Keratinocyte (primary cell): ENCODE measurements around the gene NLGN1. TPM values are rescaled to one million over a fixed set of nuclear protein-coding genes. Genes with fewer than 3 reads are reported as not detected.

Source experiments
- DNase-seq: peaks from one replicate; pipeline ENCODE4 v3.0.0-alpha.2; 2011; ENCODE audit warnings: low read depth, missing footprints, low spot score
- FAIRE-seq: peaks from 2 replicates; lab custom pipeline; 2011; peaks lifted over from hg19 to GRCh38; lab: Jason Lieb, UNC
- H2AFZ ChIP-seq: 2 replicates; pipeline ENCODE4 v1.6.0; 2012; ENCODE audit warnings: low read length, control low read depth, inconsistent platforms; ENCODE audit not compliant: control insufficient read depth
- H3K27ac ChIP-seq: 2 replicates; pipeline ENCODE4 v1.5.1; 2011; ENCODE audit warnings: low read length; ENCODE audit not compliant: control insufficient read depth, insufficient read depth
- H3K27me3 ChIP-seq: 3 replicates; pipeline ENCODE4 v1.6.0; 2011; ENCODE audit warnings: low read length; ENCODE audit not compliant: control insufficient read depth, insufficient read depth; ENCODE audit errors: extremely low read depth
- H3K36me3 ChIP-seq, 2 experiments: 2 replicates in 1 of 2; 3 replicates in 1 of 2; pipeline ENCODE4 v1.5.1; 2011; ENCODE audit warnings: low read length in 2 of 2, mild to moderate bottlenecking in 1 of 2; ENCODE audit not compliant: control insufficient read depth in 2 of 2, insufficient read depth in 2 of 2; ENCODE audit errors: extremely low read depth in 1 of 2
- H3K4me1 ChIP-seq: 3 replicates; pipeline ENCODE4 v1.5.1; 2011; ENCODE audit warnings: low read length; ENCODE audit not compliant: control insufficient read depth, insufficient read depth; ENCODE audit errors: extremely low read depth
- H3K4me2 ChIP-seq: 3 replicates; pipeline ENCODE4 v1.6.0; 2011; ENCODE audit warnings: low read depth, low read length; ENCODE audit not compliant: control insufficient read depth, insufficient read depth; ENCODE audit errors: extremely low read depth
- H3K4me3 ChIP-seq, 3 experiments: fragments of 200-600 bp in 1 of 3; sonication (generic) in 1 of 3; 2 replicates in 2 of 3; 3 replicates in 1 of 3; pipeline ENCODE4 v1.5.1; 2011 to 2016; ENCODE audit warnings: low read length in 3 of 3, mild to moderate bottlenecking in 3 of 3, control low read depth in 2 of 3, inconsistent platforms in 1 of 3, low read depth in 1 of 3, mixed read lengths in 1 of 3, mixed run types in 1 of 3, moderate library complexity in 1 of 3; ENCODE audit not compliant: control insufficient read depth in 2 of 3, insufficient read depth in 2 of 3; ENCODE audit errors: extremely low read depth in 1 of 3
- H3K79me2 ChIP-seq: 2 replicates; pipeline ENCODE4 v1.6.0; 2012; ENCODE audit warnings: low read length; ENCODE audit not compliant: control insufficient read depth, insufficient read depth
- H3K9ac ChIP-seq: 3 replicates; pipeline ENCODE4 v1.6.0; 2011; ENCODE audit warnings: low read length; ENCODE audit not compliant: control insufficient read depth, insufficient read depth; ENCODE audit errors: extremely low read depth
- H3K9me1 ChIP-seq: 3 replicates; pipeline ENCODE4 v1.6.0; 2011; ENCODE audit warnings: low read length; ENCODE audit not compliant: control insufficient read depth, insufficient read depth; ENCODE audit errors: extremely low read depth
- H3K9me3 ChIP-seq: 2 replicates; pipeline ENCODE4 v1.5.1; 2012; ENCODE audit warnings: low read depth, low read length; ENCODE audit not compliant: control insufficient read depth
- H4K20me1 ChIP-seq: 3 replicates; pipeline ENCODE4 v1.6.0; 2011; ENCODE audit warnings: low read length; ENCODE audit not compliant: control insufficient read depth, insufficient read depth; ENCODE audit errors: extremely low read depth
- CTCF ChIP-seq, 3 experiments: IDR thresholded peaks in 1 of 3; conservative IDR thresholded peaks in 1 of 3; optimal IDR thresholded peaks in 1 of 3; 2 replicates in 2 of 3; 3 replicates in 1 of 3; pipeline versions ENCODE3 to v1.5.1; 2011; ENCODE audit warnings: low read length in 3 of 3, mild to moderate bottlenecking in 3 of 3, moderate library complexity in 2 of 3, control low read depth in 1 of 3, inconsistent platforms in 1 of 3; ENCODE audit not compliant: insufficient read depth in 2 of 3; ENCODE audit errors: extremely low read depth in 1 of 3
- EZH2 ChIP-seq: IDR thresholded peaks from one replicate; pipeline ENCODE4 v1.6.1; 2012; ENCODE audit warnings: inconsistent platforms, mild to moderate bottlenecking, low read length, moderate library complexity
- dilution Hi-C: fragments of 300-500 bp; cut with MboI; formaldehyde crosslinking; loops from one replicate; pipeline ENCODE4 v1.7.0; 2020; ENCODE audit warnings: low sequenced_read_pairs; ENCODE audit not compliant: extremely low pct_ligation_motif_present
- polyA plus RNA-seq, 5 experiments: library from polyadenylated mRNA; depleted of rRNA in 3 of 5; stranded (reverse) in 3 of 5; stranded (forward) in 1 of 5; unstranded in 1 of 5; fragments of >200 nt; gene quantifications; 1 replicate in 1 of 5; 2 replicates in 3 of 5; 3 replicates in 1 of 5; pipeline versions ENCODE4 v1.2.1 to v1.2.3, GENCODE V29; 2011 to 2012; ENCODE audit warnings: missing spikeins in 2 of 5, low read depth in 1 of 5, low replicate concordance in 1 of 5

NLGN1 gene
- polyA plus RNA-seq, 1 donor (not counting 4 experiments of a cell fraction or from before 2014, with no cell fraction given): not detected

GRCh38 chr3:173676094-173676493 lies 278.6 kb downstream of the NLGN1 start:
- no peak overlapping the region for H3K27ac ChIP-seq
- no peak overlapping the region for H3K9ac ChIP-seq
- FAIRE-seq (no peak), DNase-seq (no peak)
- no peaks in the 10 kb centered on the region for H3K36me3 ChIP-seq
- TF ChIP-seq EZH2: no peak
- no peak for TF ChIP-seq CTCF (optimal IDR thresholded peaks at IDR 0.05 in 1 of 3, IDR thresholded peaks at IDR 0.05 in 1 of 3, conservative IDR thresholded peaks at IDR 0.05 in 1 of 3; ENCODE audit: extremely low read depth in 1 of 3, insufficient read depth in 2 of 3, low read length in 3 of 3)
- no peaks in the 10 kb centered on the region for H3K9me1 ChIP-seq
- no peaks in the 10 kb centered on the region for H3K79me2 ChIP-seq
- H3K4me3 ChIP-seq: no peak overlapping the region
- dilution Hi-C loops: no loop called here
- no peaks in the 10 kb centered on the region for H3K4me1 ChIP-seq
- no peaks in the 10 kb centered on the region for H4K20me1 ChIP-seq
- no peak overlapping the region for H2AFZ ChIP-seq
- no peaks in the 10 kb centered on the region for H3K9me3 ChIP-seq
- H3K4me2 ChIP-seq: no peak overlapping the region
- H3K27me3 ChIP-seq: no peaks in the 10 kb centered on the region

DNA sequence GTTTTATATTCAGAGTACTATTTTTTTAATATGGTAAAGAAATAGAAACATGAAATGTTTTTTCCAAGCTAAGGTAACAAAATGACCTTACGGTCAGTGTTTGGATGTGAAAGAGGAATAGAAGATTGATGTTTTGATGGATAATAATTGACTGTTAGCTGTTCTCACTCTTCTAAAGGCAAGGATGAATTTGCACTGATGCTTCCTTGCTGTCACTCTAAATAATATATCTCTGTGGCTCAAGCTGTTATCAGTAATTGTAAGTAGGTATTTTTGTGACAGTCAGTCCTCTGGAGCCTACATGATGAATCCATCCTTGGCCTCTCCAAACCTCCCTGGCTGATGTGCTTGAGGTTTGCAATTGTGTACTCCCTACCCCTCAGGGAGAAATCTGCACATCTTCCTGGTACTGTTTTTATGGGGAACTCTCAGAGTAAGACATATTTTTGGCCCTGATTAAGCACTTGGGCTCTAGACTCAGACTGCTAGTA lies 283.7 kb downstream of the NLGN1 start:
- FAIRE-seq: no peak

More for the DNA sequence above, 283.7 kb downstream of the NLGN1 start:
- H3K27ac ChIP-seq: no peak overlapping the region
- no peaks in the 10 kb centered on the region for H3K27me3 ChIP-seq
- no peaks in the 10 kb centered on the region for H3K9me3 ChIP-seq
- no peaks in the 10 kb centered on the region for H3K79me2 ChIP-seq
- H4K20me1 ChIP-seq: no peaks in the 10 kb centered on the region
- dilution Hi-C loops: no loop called here
- H3K4me3 ChIP-seq: no peak overlapping the region
- H3K36me3 ChIP-seq: no peaks in the 10 kb centered on the region
- H3K9ac ChIP-seq: no peak overlapping the region
- no peak overlapping the region for H3K4me2 ChIP-seq
- TF ChIP-seq CTCF (optimal IDR thresholded peaks at IDR 0.05 in 1 of 3, IDR thresholded peaks at IDR 0.05 in 1 of 3, conservative IDR thresholded peaks at IDR 0.05 in 1 of 3; ENCODE audit: extremely low read depth in 1 of 3, insufficient read depth in 2 of 3, low read length in 3 of 3): no peak
- no peak for TF ChIP-seq EZH2
- no peak overlapping the region for H2AFZ ChIP-seq
- DNase-seq: no peak
- H3K4me1 ChIP-seq: no peaks in the 10 kb centered on the region
- H3K9me1 ChIP-seq: no peaks in the 10 kb centered on the region
